WERI-Rb-1 (cell line): ENCODE measurements around the gene EBF3.

ENCODE experiments used
- DNase-seq: peaks from one replicate; pipeline ENCODE4 v3.0.0-alpha.2; 2020
- H3K27ac ChIP-seq: fragments of 250-450 bp; sonication (Bioruptor Pico); 2 replicates; pipeline ENCODE4 v1.5.1; 2020; ENCODE audit warnings: mild to moderate bottlenecking, moderate library complexity
- H3K27me3 ChIP-seq: fragments of 250-450 bp; sonication (Bioruptor Pico); 2 replicates; pipeline ENCODE4 v1.5.1; 2021; ENCODE audit warnings: mild to moderate bottlenecking, low read depth, moderate library complexity; ENCODE audit not compliant: insufficient read depth, severe bottlenecking
- H3K36me3 ChIP-seq: fragments of 250-450 bp; sonication (Bioruptor Pico); 2 replicates; pipeline ENCODE4 v1.5.1; 2020; ENCODE audit warnings: mild to moderate bottlenecking, moderate library complexity
- H3K4me3 ChIP-seq: 2 replicates; pipeline ENCODE4 v1.5.1; 2011; ENCODE audit warnings: low read depth, mild to moderate bottlenecking, control low read depth, low read length
- H3K9me3 ChIP-seq: fragments of 250-450 bp; sonication (Bioruptor Pico); 2 replicates; pipeline ENCODE4 v1.5.1; 2021; ENCODE audit warnings: mild to moderate bottlenecking, moderate library complexity; ENCODE audit not compliant: severe bottlenecking
- TF ChIP-seq, protein P1 (sequence below): IDR thresholded peaks from 2 replicates; pipeline ENCODE4 v1.5.1; 2011; ENCODE audit warnings: low read depth, mild to moderate bottlenecking, control low read depth, inconsistent platforms, low read length

The EBF3 gene

DNA sequence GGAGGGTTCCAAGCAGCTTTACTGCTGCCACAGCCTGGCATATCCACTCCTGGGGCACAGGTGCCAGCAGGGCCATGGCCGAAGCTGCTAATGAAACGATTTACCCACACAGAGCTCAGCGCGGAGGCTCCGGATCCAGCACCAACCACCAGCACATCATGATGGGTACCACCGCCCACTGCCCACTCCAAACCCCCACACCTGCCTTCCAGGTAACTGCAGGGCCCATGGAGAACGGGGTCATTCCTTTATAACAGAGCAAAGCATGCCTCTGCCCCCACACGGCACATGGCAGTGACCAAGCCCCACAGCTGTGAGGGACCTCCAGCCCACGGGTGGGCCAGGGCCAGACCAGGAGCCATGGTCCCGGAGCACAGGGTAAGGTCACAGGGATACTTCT is 53.2 kb downstream of the EBF3 start:
- Histone ChIP-seq H3K9me3 (no peaks in the 10 kb centered on the region), H3K36me3 (no peaks in the 10 kb centered on the region), H3K27ac (no peak overlapping the region), H3K27me3 (no peaks in the 10 kb centered on the region), H3K4me3 (no peak overlapping the region)
- DNase-seq, result no peak
- TF ChIP-seq, protein P1, sequence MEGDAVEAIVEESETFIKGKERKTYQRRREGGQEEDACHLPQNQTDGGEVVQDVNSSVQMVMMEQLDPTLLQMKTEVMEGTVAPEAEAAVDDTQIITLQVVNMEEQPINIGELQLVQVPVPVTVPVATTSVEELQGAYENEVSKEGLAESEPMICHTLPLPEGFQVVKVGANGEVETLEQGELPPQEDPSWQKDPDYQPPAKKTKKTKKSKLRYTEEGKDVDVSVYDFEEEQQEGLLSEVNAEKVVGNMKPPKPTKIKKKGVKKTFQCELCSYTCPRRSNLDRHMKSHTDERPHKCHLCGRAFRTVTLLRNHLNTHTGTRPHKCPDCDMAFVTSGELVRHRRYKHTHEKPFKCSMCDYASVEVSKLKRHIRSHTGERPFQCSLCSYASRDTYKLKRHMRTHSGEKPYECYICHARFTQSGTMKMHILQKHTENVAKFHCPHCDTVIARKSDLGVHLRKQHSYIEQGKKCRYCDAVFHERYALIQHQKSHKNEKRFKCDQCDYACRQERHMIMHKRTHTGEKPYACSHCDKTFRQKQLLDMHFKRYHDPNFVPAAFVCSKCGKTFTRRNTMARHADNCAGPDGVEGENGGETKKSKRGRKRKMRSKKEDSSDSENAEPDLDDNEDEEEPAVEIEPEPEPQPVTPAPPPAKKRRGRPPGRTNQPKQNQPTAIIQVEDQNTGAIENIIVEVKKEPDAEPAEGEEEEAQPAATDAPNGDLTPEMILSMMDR, result no peak

DNA sequence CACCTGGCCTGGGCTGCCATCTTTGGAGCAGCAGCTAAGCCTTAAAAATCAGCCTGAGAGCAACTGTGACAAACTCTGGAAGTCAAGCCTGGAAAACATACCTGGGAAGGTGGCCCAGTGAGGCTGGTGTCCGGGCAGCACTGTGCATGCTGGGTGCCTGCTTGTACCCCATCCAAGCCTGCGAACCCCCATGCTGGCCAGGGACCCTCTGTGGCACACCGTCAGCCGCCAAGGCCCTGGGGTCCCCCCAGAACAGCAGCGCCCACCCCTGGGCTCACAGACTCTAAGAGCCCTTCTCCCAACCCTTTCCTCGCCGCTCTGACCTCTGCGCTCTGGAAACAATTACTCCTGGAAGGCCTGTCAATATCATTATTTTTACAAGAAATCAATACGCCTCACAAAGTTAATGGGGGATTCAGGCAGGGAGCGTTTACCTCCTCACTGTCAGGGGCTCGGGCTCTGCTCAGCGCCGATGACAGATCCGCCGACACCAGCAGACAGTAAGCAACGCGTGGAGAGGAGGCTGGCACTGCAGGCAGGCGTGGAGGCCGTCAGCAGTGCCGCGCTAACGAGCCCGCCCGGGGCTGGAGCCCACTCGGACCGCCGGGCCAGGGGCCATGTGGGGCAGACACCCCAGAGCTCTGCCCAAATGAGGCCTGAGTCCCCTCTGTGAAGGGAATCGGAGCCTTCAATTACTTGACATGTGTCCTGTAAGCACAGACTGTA is 54.4 kb downstream of the EBF3 start:
- H3K27ac ChIP-seq, result no peak overlapping the region
- TF ChIP-seq, protein P1, result no peak
- no peaks in the 10 kb centered on the region for H3K9me3 ChIP-seq
- DNase-seq, result no peak
- H3K36me3 ChIP-seq, result no peaks in the 10 kb centered on the region
- H3K27me3 ChIP-seq, result no peaks in the 10 kb centered on the region
- H3K4me3 ChIP-seq, result no peak overlapping the region

DNA sequence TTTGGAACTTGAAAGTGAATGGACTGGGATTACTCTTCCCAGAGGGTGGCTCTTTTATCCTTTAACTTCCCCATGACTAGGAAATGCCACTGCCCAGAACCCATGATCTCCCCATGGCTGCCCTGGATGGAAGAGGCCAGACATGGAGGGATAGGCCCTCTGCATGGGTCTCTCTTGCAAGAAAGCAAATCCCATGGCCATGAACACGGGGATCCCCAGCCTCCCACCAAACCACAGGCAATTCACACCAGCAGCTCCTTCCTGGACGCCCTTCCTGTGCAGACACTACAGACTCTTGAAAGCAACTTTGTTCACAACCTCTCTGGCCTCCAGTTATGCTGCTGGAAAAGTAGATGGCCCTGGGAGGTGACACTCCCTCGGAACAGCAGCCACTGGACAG is 55.0 kb downstream of the EBF3 start:
- no peak overlapping the region for H3K27ac ChIP-seq
- H3K4me3 ChIP-seq, result no peak overlapping the region
- H3K27me3 ChIP-seq, result no peaks in the 10 kb centered on the region
- no peak for DNase-seq
- H3K36me3 ChIP-seq, result no peaks in the 10 kb centered on the region
- no peaks in the 10 kb centered on the region for H3K9me3 ChIP-seq
- TF ChIP-seq, protein P1, result no peak

DNA sequence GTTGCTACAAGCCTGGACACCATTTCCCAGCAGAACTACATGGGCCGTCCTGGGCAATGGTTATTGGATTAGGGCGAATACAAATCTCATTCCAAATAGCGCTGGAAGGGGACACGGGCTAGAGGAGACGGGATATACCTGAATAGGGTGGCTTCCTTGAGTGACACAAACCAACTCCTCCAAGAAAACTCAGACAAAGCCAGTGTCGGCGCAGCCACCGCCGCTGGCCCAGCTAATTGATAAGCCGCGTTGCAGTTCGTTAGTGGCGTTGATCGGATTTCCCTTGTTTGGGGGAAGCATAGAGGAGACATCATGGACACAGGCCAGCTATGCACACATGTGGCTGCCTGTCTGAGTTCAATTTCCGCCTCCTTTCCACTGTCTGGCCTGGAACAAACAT is 55.7 kb downstream of the EBF3 start:
- no peak for DNase-seq
- TF ChIP-seq, protein P1, result no peak
- no peaks in the 10 kb centered on the region for H3K9me3 ChIP-seq
- no peaks in the 10 kb centered on the region for H3K36me3 ChIP-seq
- no peak overlapping the region for H3K4me3 ChIP-seq
- no peak overlapping the region for H3K27ac ChIP-seq
- H3K27me3 ChIP-seq, result no peaks in the 10 kb centered on the region

DNA sequence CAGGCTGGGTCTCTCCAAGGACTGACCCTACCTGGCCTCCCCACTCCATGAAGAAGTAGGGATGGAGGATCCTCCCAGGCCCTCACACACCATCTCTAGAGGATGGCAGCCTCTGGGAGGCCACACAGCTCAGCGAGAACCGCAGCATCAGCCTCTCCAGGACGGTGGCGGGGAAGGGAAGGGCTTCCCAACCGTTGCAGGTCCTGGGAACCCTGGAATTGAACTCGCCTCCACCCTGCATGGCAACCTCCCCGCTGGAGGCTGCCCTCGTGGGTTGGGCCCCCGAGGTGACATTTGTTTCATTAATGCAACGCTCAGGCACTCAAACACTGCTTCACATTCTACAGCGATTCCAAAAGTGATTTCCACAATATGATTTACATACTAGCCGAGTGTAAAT is 58.5 kb downstream of the EBF3 start:
- Histone ChIP-seq H3K4me3 (no peak overlapping the region), H3K9me3 (no peaks in the 10 kb centered on the region), H3K36me3 (no peaks in the 10 kb centered on the region), H3K27ac (no peak overlapping the region), H3K27me3 (no peaks in the 10 kb centered on the region)
- no peak for DNase-seq
- TF ChIP-seq, protein P1, result no peak

DNA sequence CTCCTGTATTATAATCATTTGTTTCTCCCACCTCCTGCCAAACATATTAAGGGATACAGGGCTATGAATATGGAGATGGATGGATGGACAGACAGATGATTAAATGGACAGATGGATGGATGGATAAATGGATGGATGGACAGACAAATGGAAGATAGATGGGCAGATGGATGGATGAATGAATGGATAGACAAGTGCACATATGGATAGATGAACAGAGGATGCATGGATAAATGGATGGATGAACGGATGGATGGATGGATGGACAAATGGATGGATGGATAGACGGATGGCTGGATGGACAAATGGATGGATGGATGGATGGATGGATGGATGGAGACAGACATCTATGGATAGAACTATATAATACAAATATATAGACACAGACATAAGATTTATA is 59.8 kb downstream of the EBF3 start:
- TF ChIP-seq, protein P1, result no peak
- DNase-seq, result no peak
- no peaks in the 10 kb centered on the region for H3K9me3 ChIP-seq
- H3K27ac ChIP-seq, result no peak overlapping the region
- no peaks in the 10 kb centered on the region for H3K36me3 ChIP-seq
- H3K4me3 ChIP-seq, result no peak overlapping the region
- H3K27me3 ChIP-seq, result no peaks in the 10 kb centered on the region
